ENCODE results near the gene HRG.

- TF ChIP-seq CTCF (conservative IDR thresholded peaks at IDR 0.05; ENCODE audit: low read length) (no peak), EZH2phosphoT487 (IDR thresholded peaks at IDR 0.05; ENCODE audit: borderline replicate concordance, low read depth, low read length) (no peak)
These were observed 34.7 kb upstream of the HRG start for GRCh38 chr3:186630950-186631641.

All from OCI-LY7 (cell line).